HFF-Myc (cell line): ENCODE data around the gene TDP2.

Experiments
- DNase-seq: peaks from one replicate; pipeline ENCODE4 v3.0.0-alpha.2; 2011; ENCODE audit warnings: low read depth; ENCODE audit errors: extremely low read depth
- H3K4me3 ChIP-seq: replicated peaks from 2 replicates; pipeline ENCODE4 v1.5.1; 2011; ENCODE audit warnings: low read depth, mild to moderate bottlenecking, control low read depth, low read length
- CTCF ChIP-seq: IDR thresholded peaks from 2 replicates; pipeline ENCODE4 v1.5.1; 2012; ENCODE audit warnings: mild to moderate bottlenecking, low read depth, low read length, control low read depth; ENCODE audit errors: missing control alignments

The TDP2 gene

GRCh38 chr6:24659561-24659960 is 7.1 kb downstream of the TDP2 start:
- no peak for TF ChIP-seq CTCF
- DNase-seq: no peak
- no peak overlapping the region for H3K4me3 ChIP-seq

- H3K4me3 ChIP-seq: no peak overlapping the region
- no peak for TF ChIP-seq CTCF
- peak; percentile 5 for DNase-seq
These were observed 7.8 kb downstream of the TDP2 start for GRCh38 chr6:24658573-24659560.

- H3K4me3 ChIP-seq: no peak overlapping the region
- no peak for DNase-seq
- TF ChIP-seq CTCF: no peak
These were observed 11.5 kb downstream of the TDP2 start for GRCh38 chr6:24655215-24655614.

- DNase-seq: no peak
- H3K4me3 ChIP-seq: no peak overlapping the region
- no peak for TF ChIP-seq CTCF
These were observed 16.3 kb downstream of the TDP2 start for GRCh38 chr6:24650365-24650764.

- no peak overlapping the region for H3K4me3 ChIP-seq
- TF ChIP-seq CTCF: no peak
- no peak for DNase-seq
These were observed 17.0 kb downstream of the TDP2 start for GRCh38 chr6:24649691-24650090.

GRCh38 chr6:24648276-24648675 is 18.4 kb downstream of the TDP2 start:
- TF ChIP-seq CTCF: no peak
- DNase-seq: no peak
- no peak overlapping the region for H3K4me3 ChIP-seq

- no peak for TF ChIP-seq CTCF
- no peak overlapping the region for H3K4me3 ChIP-seq
- no peak for DNase-seq
These were observed 19.9 kb downstream of the TDP2 start for GRCh38 chr6:24646771-24647170.
